ENCODE results near the gene UBE2D2. TPM values are rescaled to one million over a fixed set of nuclear protein-coding genes. Genes with fewer than 3 reads are reported as not detected.
A peak's percentile ranks its signal among the peaks of the same experiment; 100 is the strongest.
"Not testable (repeated sequence)": the region's sequence is repeated elsewhere in the genome, so short reads cannot be mapped to it uniquely, and the experiment has no call there.

The UBE2D2 gene
- total RNA-seq, 1 experiment from 2014 or later: 193 TPM

DNA sequence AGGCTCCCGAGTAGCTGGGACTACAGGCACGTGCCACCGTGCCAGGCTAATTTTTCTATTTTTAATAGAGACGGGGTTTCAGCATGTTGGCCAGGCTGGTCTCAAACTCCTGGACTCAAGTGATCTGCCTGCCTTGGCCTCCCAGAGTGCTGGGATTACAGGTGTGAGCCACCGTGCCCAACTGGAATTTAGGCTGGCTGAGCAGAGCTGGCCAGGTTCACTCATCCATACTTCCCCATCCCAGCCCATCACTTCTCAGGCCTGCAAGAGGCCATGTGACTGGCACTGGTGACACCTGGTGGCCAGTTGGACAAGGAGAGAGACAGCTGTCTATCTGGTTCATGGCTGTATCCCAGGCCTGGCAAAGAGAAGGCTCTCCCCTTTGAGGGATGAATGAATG is 47.7 kb upstream of the UBE2D2 start:
- not testable (repeated sequence) for H3K27me3 Mint-ChIP-seq (ENCODE audit: insufficient read depth, unreplicated experiment); H3K36me3 ChIP-seq (ENCODE audit: control insufficient read depth, insufficient read depth, low read length); H3K4me1 Mint-ChIP-seq (ENCODE audit: low read depth, unreplicated experiment); H3K9me3 Mint-ChIP-seq (ENCODE audit: unreplicated experiment); H3K4me3 ChIP-seq (ENCODE audit: low read depth, low read length); BruUV-seq (replicated peaks); H3K4me3 Mint-ChIP-seq (ENCODE audit: unreplicated experiment); H3K27ac Mint-ChIP-seq (ENCODE audit: unreplicated experiment); H3K36me3 Mint-ChIP-seq (ENCODE audit: insufficient read depth, unreplicated experiment); H3K27me3 ChIP-seq (replicated peaks; ENCODE audit: control insufficient read depth, insufficient read depth, low read length); H3K9me3 ChIP-seq
- ChIA-PET CTCF (interaction anchor here (0.5 to 2.1 kb wide), 9 partner anchors 12 to 171 kb away, joined by 3 to 36 read pairs (median 4); partner anchors contain the start of gene DNAJC18), POLR2A (interaction anchor here (0.6 to 1.1 kb wide), 2 partner anchors 91 to 149 kb away, joined by 3 to 5 read pairs; no protein-coding TSS in a partner anchor)
- peaks cover 11% of the 10 kb centered on the region for H3K4me1 ChIP-seq
- TF ChIP-seq, protein P1, sequence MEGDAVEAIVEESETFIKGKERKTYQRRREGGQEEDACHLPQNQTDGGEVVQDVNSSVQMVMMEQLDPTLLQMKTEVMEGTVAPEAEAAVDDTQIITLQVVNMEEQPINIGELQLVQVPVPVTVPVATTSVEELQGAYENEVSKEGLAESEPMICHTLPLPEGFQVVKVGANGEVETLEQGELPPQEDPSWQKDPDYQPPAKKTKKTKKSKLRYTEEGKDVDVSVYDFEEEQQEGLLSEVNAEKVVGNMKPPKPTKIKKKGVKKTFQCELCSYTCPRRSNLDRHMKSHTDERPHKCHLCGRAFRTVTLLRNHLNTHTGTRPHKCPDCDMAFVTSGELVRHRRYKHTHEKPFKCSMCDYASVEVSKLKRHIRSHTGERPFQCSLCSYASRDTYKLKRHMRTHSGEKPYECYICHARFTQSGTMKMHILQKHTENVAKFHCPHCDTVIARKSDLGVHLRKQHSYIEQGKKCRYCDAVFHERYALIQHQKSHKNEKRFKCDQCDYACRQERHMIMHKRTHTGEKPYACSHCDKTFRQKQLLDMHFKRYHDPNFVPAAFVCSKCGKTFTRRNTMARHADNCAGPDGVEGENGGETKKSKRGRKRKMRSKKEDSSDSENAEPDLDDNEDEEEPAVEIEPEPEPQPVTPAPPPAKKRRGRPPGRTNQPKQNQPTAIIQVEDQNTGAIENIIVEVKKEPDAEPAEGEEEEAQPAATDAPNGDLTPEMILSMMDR (IDR thresholded peaks at IDR 0.05; ENCODE audit: insufficient read depth in 1 of 2, low read depth in 1 of 2, low read length in 1 of 2, severe bottlenecking in 1 of 2, unreplicated experiment in 1 of 2): peak; percentile 75 to 84
- peak; percentile 85 to 86 for DNase-seq
- intact Hi-C loops (cut with micrococcal nuclease; ENCODE audit: unreplicated experiment): loop anchor here (1.0 to 5.0 kb wide), 2 partner anchors 36 to 91 kb away; no protein-coding TSS in a partner anchor

DNA sequence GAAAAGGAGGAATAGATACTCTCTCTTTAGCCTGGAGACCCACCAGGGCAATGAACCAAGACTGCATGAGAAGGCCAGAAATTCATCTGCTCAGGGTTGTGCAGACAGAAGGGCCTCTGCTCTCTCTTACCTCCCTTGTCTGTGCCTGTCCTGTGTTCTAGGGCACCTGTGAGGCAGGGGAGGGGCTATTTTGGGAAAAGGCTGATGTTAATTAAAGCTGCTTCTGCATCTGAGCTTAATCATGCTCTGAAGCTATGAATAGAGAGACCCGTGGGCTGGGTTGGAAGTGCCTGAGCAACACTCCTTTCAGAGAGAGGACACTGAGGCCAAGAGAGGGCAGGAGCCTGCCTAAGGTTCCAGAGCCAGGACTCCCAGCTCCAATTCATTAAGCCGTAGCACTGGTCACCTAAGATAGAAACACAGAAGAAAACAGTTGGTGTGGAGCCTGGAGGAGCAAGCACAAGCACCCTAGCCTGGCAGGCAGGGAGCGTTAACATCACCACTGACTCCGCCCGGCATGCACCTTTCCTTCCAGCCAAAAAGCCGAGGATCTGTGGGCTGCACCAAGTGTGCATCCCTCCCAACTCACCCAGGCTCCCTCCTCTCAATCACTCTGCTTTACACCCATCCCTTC is 47.2 kb upstream of the UBE2D2 start:
- Mint-ChIP-seq H3K27ac (ENCODE audit: unreplicated experiment) (no peak overlapping the region), H3K4me3 (ENCODE audit: unreplicated experiment) (no peak overlapping the region), H3K9me3 (ENCODE audit: unreplicated experiment) (no peaks in the 10 kb centered on the region), H3K36me3 (ENCODE audit: insufficient read depth, unreplicated experiment) (peaks cover 6% of the 10 kb centered on the region), H3K4me1 (ENCODE audit: low read depth, unreplicated experiment) (peaks cover 14% of the 10 kb centered on the region), H3K27me3 (ENCODE audit: insufficient read depth, unreplicated experiment) (no peaks in the 10 kb centered on the region)
- Histone ChIP-seq H3K4me3 (ENCODE audit: low read depth, low read length) (no peak overlapping the region), H3K9me3 (no peaks in the 10 kb centered on the region), H3K4me1 (peaks cover 11% of the 10 kb centered on the region), H3K36me3 (ENCODE audit: control insufficient read depth, insufficient read depth, low read length) (no peaks in the 10 kb centered on the region), H3K27me3 (replicated peaks; ENCODE audit: control insufficient read depth, insufficient read depth, low read length) (no peaks in the 10 kb centered on the region)
- POLR2A ChIA-PET: interaction anchor here (0.6 to 1.1 kb wide), 2 partner anchors 92 to 149 kb away, joined by 3 to 5 read pairs; no protein-coding TSS in a partner anchor
- CTCF ChIA-PET: interaction anchor here (0.5 to 2.1 kb wide), 7 partner anchors 20 to 157 kb away, joined by 3 to 36 read pairs (median 4); partner anchors contain the start of gene DNAJC18
- no TSS peak for BruUV-seq (replicated peaks)
- TF ChIP-seq, protein P1 (IDR thresholded peaks at IDR 0.05; ENCODE audit: insufficient read depth in 1 of 2, low read depth in 1 of 2, low read length in 1 of 2, severe bottlenecking in 1 of 2, unreplicated experiment in 1 of 2): no peak
- DNase-seq: no peak
- intact Hi-C loops (cut with micrococcal nuclease; ENCODE audit: unreplicated experiment): loop anchor here (1.0 to 5.0 kb wide), 2 partner anchors 37 to 92 kb away; no protein-coding TSS in a partner anchor

DNA sequence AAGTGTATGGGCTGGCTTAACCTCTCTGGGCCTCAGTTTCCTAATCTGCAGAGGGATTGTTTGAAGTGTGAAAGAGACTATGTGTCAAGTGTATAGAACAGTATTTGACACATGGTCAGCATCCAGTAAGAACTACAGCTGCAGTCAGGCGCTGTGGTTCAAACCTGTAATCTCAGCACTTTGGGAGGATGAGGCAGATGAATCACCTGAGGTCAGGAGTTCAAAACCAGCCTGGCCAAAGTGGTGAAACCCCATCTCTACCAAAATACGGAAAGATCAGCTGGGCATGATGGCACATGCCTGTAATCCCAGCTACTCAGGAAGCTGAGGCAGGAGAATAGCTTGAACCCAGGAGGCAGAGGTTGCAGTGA is 46.7 kb upstream of the UBE2D2 start:
- H3K36me3 ChIP-seq (ENCODE audit: control insufficient read depth, insufficient read depth, low read length): no peaks in the 10 kb centered on the region
- Mint-ChIP-seq H3K4me1 (ENCODE audit: low read depth, unreplicated experiment) (peaks cover 17% of the 10 kb centered on the region), H3K27me3 (ENCODE audit: insufficient read depth, unreplicated experiment) (no peaks in the 10 kb centered on the region), H3K36me3 (ENCODE audit: insufficient read depth, unreplicated experiment) (peaks cover 6% of the 10 kb centered on the region), H3K9me3 (ENCODE audit: unreplicated experiment) (no peaks in the 10 kb centered on the region), H3K4me3 (ENCODE audit: unreplicated experiment) (no peak overlapping the region), H3K27ac (ENCODE audit: unreplicated experiment) (no peak overlapping the region)
- CTCF ChIA-PET: interaction anchor here (0.7 to 2.1 kb wide), 2 partner anchors 44 to 94 kb away, joined by 7 to 36 read pairs; partner anchors contain the start of gene SMIM33
- no TSS peak for BruUV-seq (replicated peaks)
- no peaks in the 10 kb centered on the region for H3K9me3 ChIP-seq
- peaks cover 11% of the 10 kb centered on the region for H3K4me1 ChIP-seq
- no peak for DNase-seq
- intact Hi-C loops (cut with micrococcal nuclease; ENCODE audit: unreplicated experiment): loop anchor here (5.0 kb wide), 1 partner anchor 37 kb away; no protein-coding TSS in a partner anchor
- H3K4me3 ChIP-seq (ENCODE audit: low read depth, low read length): no peak overlapping the region
- no peaks in the 10 kb centered on the region for H3K27me3 ChIP-seq (replicated peaks; ENCODE audit: control insufficient read depth, insufficient read depth, low read length)
- POLR2A ChIA-PET: no interaction called here
- TF ChIP-seq, protein P1 (IDR thresholded peaks at IDR 0.05; ENCODE audit: insufficient read depth in 1 of 2, low read depth in 1 of 2, low read length in 1 of 2, severe bottlenecking in 1 of 2, unreplicated experiment in 1 of 2): no peak
